GM18858 (cell line): ENCODE measurements around the gene MAMLD1.

Experiments
- ATAC-seq: cut with Tn5 transposase; IDR thresholded peaks from one replicate; pipeline ENCODE4 v1.9.1; 2021; ENCODE audit not compliant: unreplicated experiment

MAMLD1 gene

DNA sequence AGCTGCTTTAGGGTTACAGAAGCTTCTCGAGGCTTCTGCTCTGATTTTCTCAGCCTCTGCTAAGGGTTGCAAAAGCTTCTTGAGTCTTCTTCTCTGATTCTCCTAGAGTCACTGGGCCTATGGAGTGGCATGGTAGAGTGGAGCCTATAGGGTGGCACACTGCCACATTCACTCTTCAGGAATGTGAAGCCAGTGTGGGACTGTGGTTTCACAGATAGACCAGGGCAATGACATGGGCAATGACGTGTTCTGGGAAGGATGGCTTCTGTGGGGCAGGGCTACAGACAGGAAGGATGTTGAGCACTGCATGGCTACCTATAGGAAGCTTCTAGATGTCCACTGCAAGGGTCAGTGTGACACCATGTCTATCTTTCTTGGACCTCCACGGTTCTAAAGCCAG, 11.0 kb upstream of the MAMLD1 start:
- ATAC-seq = no peak

DNA sequence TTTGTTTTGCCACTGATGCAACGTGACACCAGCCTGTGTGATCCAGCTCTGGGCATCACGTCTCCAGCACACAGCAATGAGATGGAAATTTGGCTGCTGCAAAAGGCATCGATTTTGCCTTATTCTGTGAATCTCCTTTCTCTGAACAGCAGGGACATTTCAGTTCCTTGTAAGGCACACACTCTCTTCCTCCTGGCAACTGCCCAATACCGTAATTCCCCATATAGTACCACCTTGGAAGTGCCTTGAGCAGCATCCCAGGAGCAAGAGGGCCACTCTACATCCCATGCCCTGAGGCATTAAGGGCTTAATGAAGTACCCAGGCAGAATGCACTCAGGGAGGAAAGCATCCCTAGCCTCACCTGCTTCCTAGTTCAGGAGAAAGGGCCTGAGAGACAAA, 10.5 kb upstream of the MAMLD1 start:
- no peak for ATAC-seq

DNA sequence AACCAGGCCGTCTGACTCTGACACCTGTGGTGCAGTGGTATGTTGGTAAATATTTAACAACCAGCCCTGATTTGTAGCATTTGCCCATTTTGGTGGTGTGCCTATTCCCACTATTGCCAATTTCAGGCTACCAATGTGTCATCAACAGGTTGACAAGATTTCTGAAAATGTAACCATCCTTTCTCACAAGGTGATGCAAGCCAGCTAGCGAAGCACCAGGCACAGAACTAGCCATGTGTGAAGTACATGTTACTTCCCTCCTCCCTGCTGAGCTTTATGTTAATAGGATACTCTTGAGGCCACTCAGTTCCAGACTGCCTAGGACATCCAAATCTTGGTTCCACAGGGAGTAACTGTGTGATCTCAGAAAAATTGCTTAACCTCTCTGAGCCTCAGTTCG, 7.2 kb upstream of the MAMLD1 start:
- ATAC-seq = no peak

DNA sequence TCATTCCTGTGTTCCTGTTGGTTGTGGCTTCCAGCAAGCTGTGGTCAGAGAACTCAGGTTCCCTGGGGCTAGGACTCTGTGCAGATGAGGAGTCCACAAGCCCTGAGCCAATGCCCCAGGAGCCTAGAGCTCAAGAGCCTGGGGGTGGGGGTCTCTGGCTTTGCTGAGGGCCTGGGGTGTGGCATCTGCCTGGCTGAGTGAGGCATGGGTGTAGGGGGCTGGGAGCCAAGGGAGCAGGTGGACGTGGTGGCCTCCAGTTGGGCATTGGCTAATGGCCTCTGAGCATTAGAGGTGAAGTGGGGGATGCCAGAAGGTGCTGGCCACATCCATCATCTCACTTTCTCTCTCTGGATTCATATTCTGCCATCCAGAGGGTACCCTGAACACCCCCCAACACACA, 5.3 kb upstream of the MAMLD1 start:
- no peak for ATAC-seq

DNA sequence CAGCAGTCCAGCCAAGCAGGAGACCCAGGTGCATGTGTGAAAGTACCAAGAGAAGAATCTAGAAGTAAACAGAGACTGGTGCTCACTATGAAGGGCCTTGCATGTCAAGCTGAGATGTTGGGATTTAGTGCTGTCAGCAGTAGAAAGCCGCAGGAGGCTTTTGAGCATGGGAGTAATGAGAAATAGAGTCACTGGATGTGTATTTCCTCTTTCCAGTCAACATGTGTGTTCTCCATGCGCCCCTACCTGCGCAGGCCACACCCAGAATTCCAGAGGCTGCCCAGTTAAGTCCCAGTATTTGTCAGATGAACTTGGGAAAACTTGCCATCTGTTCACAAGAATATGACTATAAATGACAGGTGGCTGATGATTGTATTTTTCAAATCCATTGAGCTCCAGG, 4.5 kb upstream of the MAMLD1 start:
- ATAC-seq = no peak

DNA sequence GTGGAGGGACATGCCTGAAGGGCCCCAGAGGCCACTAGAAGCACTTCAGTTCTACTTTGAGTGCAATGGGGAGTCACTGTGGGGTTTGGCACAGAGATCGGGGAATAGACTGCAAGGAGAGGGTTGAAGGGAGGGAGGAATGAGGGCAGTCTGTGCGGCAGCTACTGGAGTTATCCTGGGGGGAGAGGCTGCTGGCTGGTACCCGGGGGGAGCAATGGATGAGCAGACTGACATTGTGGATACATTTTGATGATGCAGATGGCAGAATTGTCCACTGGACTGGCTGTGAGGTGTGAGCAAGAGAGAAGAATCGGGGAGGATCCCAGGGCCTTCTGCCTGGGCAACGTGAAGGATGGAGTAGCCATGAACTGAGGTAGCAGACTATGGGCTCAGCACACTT, 2.8 kb upstream of the MAMLD1 start:
- no peak for ATAC-seq

DNA sequence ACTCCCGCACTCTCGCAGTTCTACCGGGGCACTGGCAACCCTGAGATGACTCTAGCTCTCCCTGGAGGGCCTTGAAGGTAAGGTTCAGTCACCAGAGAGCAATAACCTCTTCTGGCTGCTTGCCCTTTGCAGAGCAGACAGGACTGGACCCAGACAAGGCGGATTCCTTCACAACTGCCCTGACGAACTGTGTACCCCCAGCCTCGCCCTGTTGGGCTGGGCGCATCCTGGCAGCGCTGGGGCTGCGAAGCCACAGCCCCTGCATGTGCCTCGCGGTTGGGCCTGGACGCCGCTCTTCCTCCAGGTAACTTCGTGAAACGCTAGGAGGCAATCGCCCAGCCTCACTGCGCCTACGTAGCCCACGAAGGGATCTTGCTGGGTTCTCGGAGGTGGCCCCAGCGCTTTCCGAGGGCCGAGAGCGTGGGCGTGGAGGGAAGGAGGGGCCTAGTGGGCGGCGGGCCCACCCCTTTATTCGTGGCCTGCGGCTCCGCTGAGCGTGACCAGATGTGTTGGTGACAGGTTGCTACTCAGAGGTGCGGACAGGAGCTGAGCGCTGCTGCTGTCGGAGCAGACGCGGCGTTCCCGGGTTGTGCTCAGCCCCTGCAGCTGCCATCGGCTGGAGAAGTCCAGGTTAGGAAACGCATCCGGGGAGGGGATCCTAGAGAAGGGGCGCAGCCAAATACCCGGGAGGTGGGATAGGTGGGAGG, 1.9 kb upstream of the MAMLD1 start:
- ATAC-seq = no peak

DNA sequence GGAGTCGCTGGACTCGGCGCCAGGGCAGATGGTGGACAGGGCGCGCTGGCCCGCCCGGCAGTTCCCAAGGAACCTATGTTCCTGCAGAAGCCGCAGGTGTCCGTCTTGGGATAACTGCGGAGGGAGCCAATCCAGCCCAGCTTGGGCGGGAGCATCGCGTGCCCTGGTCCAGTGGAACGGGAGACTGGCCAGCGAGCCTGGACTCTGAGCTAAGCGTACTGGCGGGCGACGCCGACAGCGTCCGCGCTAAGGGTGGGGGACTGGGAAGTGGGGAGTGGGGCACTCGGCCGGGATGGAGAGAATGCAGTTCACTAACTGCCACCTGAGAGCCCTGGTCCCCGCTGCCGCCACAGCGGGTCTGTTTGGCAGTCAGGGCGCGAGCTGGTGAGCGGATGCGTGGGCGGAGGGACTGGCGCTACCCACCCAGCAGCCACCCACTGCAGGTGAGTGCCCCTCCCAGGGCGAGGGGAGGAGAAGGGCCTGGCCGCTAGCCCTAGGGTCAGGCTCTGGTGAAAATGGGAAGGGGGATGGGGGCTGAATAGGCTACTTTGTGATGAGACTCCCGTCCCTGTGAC, 1.3 kb upstream of the MAMLD1 start:
- no peak for ATAC-seq

DNA sequence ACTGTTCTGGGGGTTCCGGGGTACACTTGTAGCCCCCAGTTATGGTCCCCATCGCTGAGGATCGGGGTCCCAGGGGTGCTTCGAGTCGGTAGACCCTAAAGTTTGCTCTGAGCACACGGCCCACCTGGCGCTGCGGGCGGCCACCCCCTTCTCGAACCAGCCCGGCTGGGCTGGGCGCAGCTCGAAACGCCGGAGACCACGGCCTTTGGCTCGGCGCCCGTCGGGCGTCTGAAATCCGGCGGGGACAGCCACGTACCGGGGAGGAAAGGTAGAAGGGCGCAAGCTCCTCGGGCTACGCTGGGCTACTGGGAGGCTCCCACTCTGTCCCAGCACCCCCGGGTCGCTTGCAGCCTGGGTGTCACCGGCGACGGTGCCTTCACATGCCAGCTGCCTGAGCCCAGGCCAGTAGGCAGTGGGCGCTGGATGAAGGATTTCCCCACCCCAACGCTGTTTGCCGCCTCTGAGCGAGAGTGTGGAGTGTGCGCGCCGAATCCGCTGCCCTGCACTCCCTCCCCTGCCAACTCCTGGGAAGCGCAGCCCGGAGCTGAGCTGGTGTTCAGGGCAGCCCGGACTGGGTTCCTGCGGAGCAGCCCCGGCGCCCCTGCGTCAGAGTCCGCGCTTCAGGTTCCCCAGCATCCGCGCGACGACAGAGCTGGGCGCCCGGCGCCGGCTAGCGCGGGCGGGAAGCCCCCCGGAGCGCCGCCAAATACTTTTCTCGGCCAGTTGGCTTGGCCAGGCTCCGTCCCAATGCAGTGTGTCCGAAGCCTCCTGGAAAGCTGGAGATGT, 637 bp downstream of the MAMLD1 start:
- no peak for ATAC-seq

DNA sequence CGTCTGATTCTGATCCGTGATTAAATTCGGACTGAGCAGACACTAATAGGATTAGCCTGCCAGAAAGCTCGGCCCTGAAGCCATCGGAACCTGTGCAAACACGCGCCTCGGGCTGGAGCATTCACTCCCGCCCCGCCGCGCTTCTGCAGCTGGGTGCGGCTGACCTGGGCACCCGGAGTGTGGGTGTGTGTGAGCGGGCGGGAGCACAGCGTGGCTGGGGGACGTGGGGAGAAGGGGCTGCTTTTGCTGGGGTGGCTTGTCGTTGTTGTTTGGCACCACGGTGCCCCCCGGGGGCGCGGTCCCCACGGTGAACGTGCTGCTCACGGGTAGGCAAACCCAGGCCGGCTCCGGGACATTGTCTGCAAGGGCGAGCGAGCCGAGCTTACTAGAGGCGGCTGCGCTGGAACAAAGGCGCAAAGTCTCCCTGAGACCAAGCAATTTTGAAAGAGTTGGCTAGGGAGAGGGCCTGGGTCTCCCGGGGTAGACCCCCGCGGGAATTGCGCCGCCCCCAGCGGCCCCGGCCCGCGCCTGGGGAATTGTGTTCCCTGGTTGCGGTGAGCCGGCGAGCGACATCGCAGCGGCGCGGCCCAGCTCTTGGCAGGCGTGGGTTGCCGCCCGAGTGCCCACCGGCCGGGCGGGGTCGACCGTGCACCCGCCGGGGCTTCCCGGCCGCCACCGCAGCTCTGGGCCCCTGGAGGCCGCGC, 1.4 kb downstream of the MAMLD1 start:
- no peak for ATAC-seq

DNA sequence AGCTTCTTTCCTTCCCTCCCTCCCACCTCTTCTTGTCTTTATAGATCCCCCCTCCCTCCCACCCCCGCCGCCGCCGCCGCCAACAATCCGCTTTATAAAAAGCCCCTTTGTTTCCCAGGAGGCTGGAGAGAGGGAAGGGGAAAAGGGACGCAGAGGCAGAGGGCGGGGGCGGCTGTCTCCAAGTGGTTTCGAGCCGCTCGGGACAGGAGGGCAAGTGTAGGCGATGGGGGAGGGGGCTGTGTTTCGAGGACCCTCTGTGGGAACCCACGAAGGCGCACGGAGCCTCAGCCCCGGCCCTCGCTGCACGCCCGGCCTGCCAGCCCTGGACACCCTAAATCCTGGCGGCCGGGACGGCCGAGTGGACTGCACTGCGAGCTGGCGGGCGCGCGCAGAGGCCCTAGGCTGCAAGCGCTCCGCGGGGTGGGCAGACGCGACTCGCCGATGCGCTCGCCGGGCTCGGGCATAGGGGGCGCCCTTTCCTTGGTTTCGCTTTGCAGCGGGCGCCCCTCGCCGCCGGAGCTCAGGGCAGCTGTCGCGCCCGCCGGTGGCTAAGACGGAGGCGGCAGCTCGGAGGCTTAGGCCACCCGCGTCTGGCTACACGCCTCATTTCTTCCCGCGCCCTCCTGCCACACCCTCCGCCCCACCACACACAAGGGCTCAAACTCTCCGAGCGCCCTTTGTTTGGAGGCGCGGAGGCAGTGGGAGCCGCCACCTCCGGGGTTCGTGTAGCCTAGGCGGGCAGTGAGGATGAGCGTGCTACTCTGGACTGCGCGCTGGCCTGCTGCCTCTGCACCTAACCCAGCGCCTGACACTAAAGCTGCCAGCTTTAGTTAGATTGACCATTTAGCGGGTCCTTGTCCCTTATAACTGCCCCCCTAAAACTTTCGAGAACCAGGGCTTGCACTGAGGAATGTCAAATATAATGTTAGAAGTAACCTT, 2.2 kb downstream of the MAMLD1 start:
- no peak for ATAC-seq

DNA sequence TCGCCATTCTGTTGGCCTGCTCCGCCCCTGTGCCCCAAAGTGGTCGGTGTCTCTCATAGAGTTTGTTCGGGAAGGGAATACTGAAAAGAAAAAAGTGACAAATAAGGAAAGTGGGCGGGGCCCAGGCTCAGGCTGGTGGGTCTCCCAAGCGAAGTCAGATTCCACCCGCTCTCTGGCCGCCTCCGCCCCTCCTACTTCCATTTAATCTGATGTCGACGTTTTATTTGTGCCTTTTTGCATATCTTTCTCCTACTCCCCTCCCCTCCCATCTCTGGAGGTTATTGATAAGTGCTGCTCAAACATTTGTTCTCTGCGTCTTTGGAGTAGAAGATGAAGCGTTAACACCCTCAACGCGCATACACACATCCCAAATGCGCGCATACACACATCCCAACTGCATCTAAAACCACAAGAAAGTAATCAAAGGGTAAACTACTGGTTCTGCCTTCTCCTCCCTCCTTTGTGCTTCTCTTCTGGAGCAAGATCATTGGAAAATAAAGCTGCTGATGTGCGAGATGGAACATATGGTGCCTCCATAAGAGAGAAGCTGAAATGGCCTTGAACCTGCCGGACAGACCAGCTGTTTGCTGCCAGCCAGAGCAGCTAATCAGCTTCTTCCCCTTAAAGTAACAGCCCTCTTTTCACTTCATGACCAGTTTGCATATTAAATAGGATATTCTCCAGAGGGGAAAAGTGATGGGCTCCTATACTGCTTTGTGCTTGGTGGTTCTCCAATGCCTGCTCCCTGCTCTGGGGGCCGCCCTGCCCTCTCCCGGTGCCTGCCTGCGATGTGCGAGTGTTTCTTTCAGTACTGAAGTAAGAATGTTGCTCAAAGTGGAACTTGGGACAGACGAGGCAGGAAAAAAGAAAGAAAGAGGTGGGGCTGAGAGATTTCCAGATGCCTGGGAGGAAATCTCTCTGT, 3.1 kb downstream of the MAMLD1 start:
- ATAC-seq = no peak

DNA sequence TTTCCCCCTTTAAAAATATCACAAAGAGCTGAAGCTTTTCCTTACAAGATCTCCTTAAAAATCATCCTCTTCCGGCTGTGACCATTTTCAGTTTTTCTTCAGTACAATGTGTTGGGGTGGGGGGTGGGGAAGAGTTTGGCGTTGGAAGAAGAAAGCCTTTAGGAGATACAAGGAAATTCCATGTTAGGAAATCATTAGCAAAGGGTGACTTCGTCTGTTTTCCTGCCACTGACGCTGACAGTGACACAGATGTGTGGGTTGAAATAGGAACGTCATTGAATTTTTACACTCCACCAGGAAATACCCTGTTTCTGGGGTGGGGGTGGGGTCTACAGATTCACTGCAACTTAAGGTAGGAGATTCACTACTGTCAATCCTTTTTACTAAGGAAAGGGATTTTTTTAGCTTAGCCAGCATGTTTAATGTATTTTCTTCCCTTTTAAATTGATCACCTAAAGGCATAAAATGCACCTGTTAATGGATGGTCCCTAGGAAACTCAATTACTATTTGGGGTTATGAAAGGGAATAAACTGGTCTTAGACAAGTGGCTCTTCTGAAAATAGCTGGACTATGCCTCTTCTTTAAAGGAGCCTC, 3.9 kb downstream of the MAMLD1 start:
- no peak for ATAC-seq

DNA sequence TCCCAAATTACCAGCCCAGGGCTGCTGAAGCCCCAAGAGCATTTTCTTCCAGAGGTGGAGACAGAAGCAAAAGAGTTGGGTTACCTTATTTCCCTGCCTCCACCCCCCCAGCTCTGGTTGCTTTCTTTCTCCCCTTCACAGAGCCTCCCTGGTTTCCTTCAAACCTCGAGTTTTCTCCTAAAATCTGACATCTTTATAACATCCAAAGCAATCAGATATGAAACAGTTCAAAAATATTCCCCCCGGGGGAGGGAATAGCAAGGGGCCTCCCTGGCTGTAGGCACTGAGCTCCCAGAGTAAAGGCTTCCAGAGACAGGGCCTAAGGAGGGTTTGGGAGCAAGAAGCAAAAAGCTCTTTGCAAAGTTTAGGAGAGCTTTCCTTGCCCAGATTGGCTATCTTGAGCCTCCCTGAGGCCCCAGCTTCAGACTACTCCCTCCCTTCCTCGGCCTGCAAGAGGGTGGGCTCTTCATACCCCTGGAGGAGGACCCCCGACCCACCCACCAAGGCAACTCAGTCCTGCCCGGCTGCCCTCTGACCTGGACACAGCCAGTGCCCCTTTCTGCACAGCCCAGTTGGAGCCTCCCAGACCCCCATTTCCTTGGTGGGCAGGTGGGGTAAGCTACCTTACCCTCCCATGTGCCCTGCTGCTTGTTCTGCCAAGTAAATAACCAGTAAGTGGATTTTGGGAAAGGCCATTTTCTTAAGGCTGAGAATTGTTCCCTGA, 7.6 kb downstream of the MAMLD1 start:
- ATAC-seq = no peak

DNA sequence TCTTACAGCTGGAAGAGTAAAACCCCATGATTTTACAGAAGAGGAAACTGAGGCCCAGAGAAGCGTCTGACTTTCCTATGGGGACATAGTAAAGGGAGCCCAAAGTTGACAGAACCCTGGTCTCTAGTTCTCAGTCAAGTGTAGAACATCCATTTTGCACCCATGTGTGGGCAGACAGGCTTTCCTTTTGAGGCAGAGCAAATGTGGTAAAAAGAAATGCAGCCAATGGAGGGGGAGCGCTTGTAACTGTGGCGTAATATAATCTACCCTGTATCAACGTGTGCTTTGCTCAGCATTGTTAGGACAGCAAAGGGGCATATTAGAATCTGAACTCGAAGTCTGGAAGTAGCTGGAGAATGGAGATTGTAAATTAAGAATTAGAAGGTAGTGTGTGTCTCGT, 8.8 kb downstream of the MAMLD1 start:
- ATAC-seq = no peak

DNA sequence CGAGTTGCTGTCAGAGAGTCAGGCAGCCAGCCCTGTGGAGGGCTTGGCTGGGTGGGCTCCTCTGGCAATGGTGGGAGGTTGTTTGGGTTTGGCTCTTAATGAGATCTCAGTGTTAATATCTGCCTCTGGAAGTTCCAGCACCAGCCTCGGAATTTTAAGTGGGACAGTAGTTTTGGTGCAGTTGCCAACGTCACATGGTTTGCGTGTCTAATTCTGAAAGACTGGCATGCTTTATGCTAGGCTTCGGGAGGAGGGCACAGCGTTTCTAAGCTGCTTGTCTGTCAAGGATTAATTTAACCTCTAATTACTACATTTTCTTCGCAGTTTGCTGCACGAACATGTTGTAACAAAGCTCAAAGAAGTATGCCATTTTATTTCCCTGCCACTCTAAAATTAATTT, 9.2 kb downstream of the MAMLD1 start:
- ATAC-seq = no peak

DNA sequence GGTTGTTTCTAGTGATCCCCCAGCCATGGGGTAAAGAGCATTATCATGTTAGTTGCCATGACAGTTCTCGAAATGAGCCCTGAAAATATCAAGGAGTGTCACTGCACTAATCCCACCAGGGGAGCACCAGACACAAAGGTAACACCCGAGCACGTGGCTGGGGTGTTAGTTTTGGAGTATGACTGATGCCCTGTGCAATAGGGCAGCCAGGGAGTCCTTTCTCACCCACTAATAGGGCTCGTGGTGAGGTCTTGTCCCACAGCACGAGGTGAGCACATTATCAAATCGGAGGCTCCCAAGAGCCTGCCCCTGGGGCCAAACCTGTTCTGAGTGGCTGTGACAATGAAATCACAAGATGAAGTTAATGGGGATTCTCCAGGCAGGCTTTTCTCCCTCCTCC, 9.6 kb downstream of the MAMLD1 start:
- no peak for ATAC-seq

DNA sequence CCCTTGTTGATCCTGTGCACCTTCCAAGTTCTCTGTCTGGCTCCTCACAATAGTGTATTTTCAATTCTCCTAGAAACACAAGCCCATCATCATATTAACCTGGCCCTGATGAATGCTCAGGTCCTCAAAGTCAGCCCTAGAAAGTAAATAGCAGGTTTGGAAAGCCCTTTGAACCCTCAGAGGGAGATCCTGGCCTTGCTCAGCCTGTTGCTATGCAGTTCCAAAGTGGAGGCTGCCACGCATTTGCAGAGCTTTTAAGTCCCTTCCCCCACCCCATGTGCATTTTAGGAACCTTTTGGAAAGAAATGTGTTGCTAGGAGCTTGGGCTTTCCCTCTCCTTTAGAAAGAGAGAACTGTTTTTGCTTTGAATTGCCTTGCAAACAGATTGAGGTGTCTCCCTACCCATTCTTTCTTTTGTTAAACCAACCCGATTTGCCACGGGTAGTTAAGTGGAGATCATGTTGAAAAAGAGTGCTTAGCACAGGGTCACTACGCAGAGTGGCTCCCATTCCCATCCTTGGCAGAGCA, 12.2 kb downstream of the MAMLD1 start:
- ATAC-seq = no peak
